IgD-negative memory B cell (primary cell): ENCODE measurements around the gene PLCB3. TPM values are rescaled to one million over a fixed set of nuclear protein-coding genes. Genes with fewer than 3 reads are reported as not detected.

Experiments used
- H3K27ac Mint-ChIP-seq, 3 donors: one replicate each; pipeline ENCODE4 v1.8.0; 2020 to 2022; ENCODE audit warnings: mild to moderate bottlenecking in 3 of 3, mixed read lengths in 3 of 3, moderate library complexity in 1 of 3
- H3K27me3 Mint-ChIP-seq: one replicate; pipeline ENCODE4 v1.8.0; 2021; ENCODE audit warnings: mixed read lengths
- H3K36me3 Mint-ChIP-seq: one replicate; pipeline ENCODE4 v1.8.0; 2020; ENCODE audit warnings: mild to moderate bottlenecking, mixed read lengths
- H3K4me1 Mint-ChIP-seq, 3 donors: one replicate each; pipeline ENCODE4 v1.8.0; 2020 to 2022; ENCODE audit warnings: mixed read lengths in 3 of 3, mild to moderate bottlenecking in 1 of 3
- H3K4me3 Mint-ChIP-seq, 4 donors: one replicate each; pipeline ENCODE4 v1.8.0; 2020 to 2022; ENCODE audit warnings: mild to moderate bottlenecking in 4 of 4, mixed read lengths in 4 of 4, moderate library complexity in 3 of 4
- H3K9me3 Mint-ChIP-seq, 3 donors: one replicate each; pipeline ENCODE4 v1.8.0; 2020 to 2021; ENCODE audit warnings: mixed read lengths in 3 of 3, mild to moderate bottlenecking in 1 of 3
- polyA plus RNA-seq: library from polyadenylated mRNA; unstranded; fragments of 300-500 nt; fragmentation: Illumina TruSeq; gene quantifications from one replicate; pipeline ENCODE4 v1.2.3, GENCODE V29; 2021

PLCB3 gene
- polyA plus RNA-seq, 1 donor from 2014 or later = 0.33 TPM

DNA sequence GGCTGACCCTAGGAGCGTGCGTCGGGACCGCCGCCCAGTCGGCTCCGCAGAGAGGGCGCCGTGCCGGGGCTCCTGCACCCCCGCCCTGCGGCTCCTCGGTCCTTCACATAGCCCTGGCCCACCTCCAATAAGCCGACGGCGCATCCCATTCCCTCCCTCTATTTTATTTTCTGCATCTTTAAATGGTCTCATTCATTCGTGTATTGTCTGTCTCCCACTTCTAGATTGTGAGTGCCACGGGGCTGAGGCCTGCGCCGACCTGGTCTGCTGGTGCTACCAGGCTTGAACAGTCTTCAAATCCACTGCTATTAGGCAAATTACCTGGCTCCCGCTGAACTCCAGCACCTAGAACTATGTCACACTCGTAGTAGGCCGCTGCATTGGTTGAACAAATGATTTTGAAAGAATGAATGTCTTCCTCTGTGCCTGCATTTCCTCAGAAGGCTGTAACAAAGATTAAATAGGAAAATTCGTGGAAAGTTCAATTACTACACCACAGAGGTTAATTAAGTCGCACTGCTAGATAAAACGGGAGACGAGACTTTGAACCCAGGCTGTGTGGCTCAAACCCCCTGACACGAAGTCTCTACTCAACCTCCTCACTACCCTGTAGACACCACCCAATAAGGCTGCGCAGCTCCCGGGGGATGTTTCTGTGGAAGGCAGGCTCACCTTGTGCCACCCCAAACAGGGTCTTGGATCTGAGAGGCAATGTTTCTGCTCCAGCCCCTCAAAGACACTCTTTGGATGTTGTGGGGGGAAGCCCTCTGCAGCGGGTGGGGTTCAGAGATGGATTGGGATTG, 3.4 kb upstream of the PLCB3 start:
- Mint-ChIP-seq H3K4me3 (peak overlapping the region; percentile 67 to 91 (median 82)), H3K36me3 (no peaks in the 10 kb centered on the region), H3K9me3 (no peaks in the 10 kb centered on the region), H3K27me3 (no peaks in the 10 kb centered on the region), H3K4me1 (peaks cover 0 to 17% (median 11%) of the 10 kb centered on the region in 3 donors), H3K27ac (peak overlapping the region; percentile 76 to 86 (median 77))

DNA sequence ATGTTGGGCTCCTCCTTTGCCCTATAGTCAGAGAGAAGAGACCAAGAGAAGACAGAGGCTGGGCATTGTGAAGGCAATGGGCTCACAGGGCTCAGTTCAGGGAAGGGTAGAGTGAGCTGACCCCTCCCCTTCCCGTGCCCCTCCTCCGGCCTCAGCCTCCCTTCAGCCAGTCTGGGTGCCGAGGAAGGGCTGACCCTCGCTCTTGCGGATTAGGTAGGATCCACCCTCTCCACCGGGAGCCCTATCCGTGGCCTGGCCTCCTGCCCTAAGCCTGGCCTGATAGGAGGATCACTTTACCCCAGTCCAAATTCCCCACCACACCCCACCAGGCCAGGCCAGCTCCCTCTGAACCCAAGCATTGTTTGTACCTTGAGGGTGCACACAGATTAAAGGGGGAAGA, 2.8 kb upstream of the PLCB3 start:
- H3K9me3 Mint-ChIP-seq = no peaks in the 10 kb centered on the region
- peak overlapping the region in 3 of 4 donors; percentile 67 to 91 (median 77) for H3K4me3 Mint-ChIP-seq
- H3K27ac Mint-ChIP-seq = peak overlapping the region in 2 of 3 donors; percentile 13 to 76
- H3K4me1 Mint-ChIP-seq = peaks cover 0 to 11% (median 11%) of the 10 kb centered on the region in 3 donors
- no peaks in the 10 kb centered on the region for H3K27me3 Mint-ChIP-seq
- no peaks in the 10 kb centered on the region for H3K36me3 Mint-ChIP-seq

DNA sequence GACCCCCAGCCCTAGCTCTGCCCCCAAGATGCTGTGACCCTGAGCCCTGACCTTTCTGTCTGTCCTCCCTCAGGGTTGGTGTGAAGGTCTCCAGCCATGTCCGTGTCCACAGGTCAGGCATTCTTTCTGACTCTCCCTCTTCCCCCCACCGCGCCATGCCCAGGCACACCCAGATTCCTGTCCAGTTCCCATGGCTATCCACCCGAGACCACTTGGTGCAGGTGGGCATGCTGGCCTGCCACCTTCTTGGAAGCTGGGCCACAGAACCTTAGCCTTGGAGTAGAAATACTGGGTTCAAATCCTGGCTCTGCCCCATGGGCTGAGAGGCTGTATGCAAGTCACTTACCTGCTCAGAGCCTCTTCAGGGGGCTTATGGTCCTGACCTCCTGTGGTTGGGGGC, 2.3 kb upstream of the PLCB3 start:
- Mint-ChIP-seq H3K36me3 (no peaks in the 10 kb centered on the region), H3K27ac (peak overlapping the region in 1 of 3 donors; percentile 59), H3K9me3 (no peaks in the 10 kb centered on the region), H3K4me1 (peaks cover 0 to 11% (median 10%) of the 10 kb centered on the region in 3 donors), H3K4me3 (peak overlapping the region in 1 of 4 donors; percentile 91), H3K27me3 (no peaks in the 10 kb centered on the region)

DNA sequence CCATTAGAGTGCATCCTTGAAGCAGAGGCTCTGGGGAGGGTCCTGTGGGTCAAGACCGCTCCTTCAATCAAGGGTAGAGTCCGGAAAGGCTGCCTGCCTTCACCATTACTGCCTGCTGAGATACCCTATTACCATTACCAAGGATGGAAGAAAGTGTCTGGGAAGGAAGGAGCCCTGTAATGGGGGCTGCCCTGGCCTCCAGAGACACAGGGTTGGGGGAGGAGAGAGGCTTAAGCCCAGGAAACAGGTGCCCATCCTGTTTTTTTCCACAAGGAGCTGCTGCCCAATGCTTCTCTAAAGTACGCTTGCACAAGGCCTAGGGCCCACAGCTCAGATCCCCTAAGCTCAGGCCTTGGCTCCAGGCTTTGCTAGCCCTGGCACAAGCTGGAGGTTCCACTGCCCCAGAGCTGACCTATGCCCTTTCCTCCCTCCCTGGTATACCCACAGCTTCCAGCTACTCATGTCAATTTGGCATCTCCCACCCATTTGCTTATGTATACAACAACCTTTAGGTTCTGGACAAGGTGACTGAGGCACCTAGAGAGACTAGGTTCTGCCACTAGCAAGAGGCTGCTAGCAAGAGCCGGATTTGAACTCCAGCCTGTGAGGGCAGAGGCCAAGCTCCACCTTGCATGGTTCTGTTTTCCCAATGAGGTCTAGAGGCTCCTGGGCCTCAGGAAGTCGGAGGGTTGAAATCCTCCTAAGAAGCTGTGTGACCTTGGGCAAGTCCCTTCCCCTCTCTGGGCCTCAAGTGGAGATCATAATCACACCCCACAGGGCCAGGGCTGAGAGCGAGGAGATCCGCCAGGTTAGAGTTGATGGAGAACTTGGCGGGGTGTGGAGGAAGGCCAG, 1.5 kb upstream of the PLCB3 start:
- H3K4me1 Mint-ChIP-seq = peaks cover 0 to 11% (median 10%) of the 10 kb centered on the region in 3 donors
- H3K27ac Mint-ChIP-seq = peak overlapping the region in 2 of 3 donors; percentile 59 to 73

DNA sequence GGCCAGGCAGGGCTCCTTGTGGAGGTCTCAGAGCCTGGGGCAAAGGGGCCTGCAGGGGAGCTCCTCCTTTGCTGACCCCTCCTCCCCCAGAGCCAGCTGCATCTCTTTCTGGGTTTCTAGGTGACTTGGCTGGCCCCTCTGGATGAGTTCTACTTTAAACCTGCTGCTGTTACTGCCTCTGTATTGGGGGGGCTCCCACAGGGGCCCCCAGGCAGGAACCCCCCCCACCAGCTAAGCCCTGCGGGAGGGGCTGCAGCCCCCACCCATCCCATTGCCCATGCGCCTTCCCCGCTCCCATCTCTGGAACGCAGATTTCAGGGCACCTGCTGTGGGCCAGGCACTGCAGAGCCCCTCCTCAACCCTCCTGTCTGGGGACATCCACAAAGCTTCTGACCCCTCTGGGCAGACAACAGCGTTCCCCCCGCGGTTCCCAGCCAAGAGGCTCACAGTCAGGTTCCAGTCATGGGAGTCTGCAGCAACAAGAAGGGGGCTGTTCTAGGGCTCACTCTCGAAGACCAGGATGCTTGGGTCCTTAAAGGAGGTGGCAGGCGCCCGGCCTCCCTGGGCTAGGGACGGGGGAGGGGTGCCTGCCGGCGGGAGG, 815 bp upstream of the PLCB3 start:
- Mint-ChIP-seq H3K9me3 (no peaks in the 10 kb centered on the region), H3K27ac (peak overlapping the region in 2 of 3 donors; percentile 59 to 73), H3K4me1 (peaks cover 0 to 11% (median 10%) of the 10 kb centered on the region in 3 donors), H3K36me3 (no peaks in the 10 kb centered on the region), H3K4me3 (peak overlapping the region in 3 of 4 donors; percentile 91 to 92 (median 91)), H3K27me3 (no peaks in the 10 kb centered on the region)

More for the DNA sequence above, 1.5 kb upstream of the PLCB3 start:
- no peaks in the 10 kb centered on the region for H3K27me3 Mint-ChIP-seq
- H3K36me3 Mint-ChIP-seq = no peaks in the 10 kb centered on the region
- H3K9me3 Mint-ChIP-seq = no peaks in the 10 kb centered on the region
- H3K4me3 Mint-ChIP-seq = peak overlapping the region; percentile 26 to 91 (median 70)

DNA sequence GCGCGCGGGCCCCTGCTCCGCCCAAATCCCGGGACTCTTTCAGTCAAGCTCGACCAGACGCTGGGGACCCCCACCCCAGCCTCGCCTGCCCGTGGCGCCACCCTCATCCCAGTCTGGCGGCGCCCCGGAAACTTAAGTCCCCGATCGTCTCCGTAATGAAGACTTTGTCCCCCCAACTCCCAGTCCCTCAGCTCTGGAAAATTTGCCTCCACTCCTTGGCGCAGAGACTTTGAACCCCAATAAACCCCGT, 348 bp downstream of the PLCB3 start:
- Mint-ChIP-seq H3K9me3 (no peaks in the 10 kb centered on the region), H3K4me1 (peaks cover 0 to 8% (median 8%) of the 10 kb centered on the region in 3 donors), H3K27me3 (no peaks in the 10 kb centered on the region), H3K36me3 (no peaks in the 10 kb centered on the region), H3K4me3 (peak overlapping the region; percentile 70 to 94 (median 86)), H3K27ac (peak overlapping the region in 1 of 3 donors; percentile 34)

DNA sequence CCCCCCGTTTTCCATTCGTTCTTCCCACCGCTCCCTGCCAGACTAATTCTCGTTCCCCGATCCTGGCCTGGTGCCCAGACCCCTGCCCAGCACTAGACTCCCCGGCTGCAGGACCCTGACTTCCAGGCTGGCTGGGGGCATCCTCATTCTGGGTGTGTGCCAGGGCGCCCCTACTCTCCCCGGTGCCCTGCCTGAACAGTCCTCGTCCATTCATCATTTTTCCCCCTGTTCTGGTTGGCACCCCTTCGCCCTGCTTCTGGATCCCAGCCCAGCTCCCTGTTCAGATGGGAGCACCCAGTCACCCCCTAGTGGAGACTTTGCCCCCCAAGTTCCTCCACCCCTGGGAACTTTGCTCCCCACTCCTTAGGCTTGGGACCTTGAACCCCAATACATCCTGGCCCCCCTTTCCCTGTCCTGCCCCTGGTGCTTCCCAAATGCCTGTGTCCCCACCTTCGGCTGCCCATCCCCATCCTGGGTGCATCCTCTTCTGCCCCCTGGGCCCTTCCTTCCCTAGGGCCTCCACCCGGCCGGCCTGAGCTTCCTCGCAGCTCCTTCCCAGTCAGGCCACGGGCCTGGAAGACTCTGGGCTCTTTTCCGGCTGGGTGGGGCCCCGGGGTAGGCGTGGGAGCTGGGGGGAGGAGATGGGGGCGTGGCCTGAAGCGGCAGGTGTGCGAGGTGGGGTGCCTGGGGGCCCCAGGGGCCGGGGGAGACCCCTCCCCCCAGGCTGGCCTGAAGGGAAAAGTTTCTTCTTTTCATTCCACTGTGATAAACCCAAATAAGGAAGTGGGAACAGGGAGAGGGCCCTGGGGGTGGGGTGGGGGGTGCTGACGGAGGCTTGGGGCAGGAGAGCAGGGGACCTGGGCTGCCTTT, 908 bp downstream of the PLCB3 start:
- peak overlapping the region; percentile 70 to 94 (median 86) for H3K4me3 Mint-ChIP-seq
- H3K36me3 Mint-ChIP-seq = no peaks in the 10 kb centered on the region
- no peaks in the 10 kb centered on the region for H3K9me3 Mint-ChIP-seq
- H3K4me1 Mint-ChIP-seq = peaks cover 0 to 8% (median 8%) of the 10 kb centered on the region in 3 donors
- H3K27ac Mint-ChIP-seq = peak overlapping the region in 1 of 3 donors; percentile 34
- H3K27me3 Mint-ChIP-seq = no peaks in the 10 kb centered on the region

DNA sequence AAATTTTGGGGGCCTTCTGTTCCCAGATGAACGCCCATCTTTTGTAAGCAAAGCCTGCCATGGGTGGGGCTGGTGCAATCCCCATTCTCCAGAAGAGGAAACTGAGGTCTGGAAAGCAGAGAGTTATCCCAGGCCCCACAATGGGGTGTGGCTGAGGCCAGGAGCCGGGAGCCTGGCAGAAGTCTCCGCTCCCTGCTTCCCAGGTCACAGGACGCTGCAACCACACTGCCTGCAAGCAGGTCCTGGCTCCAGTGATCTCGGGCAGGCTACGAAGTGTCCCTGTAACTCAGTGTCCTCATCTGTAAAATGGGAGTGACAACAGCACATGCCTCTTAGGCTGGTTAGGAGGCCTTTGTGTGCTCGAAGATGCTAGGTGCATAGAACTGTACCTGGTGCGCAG, 1.7 kb downstream of the PLCB3 start:
- Mint-ChIP-seq H3K4me3 (peak overlapping the region in 3 of 4 donors; percentile 21 to 59 (median 28)), H3K9me3 (no peaks in the 10 kb centered on the region), H3K36me3 (no peaks in the 10 kb centered on the region), H3K27ac (no peak overlapping the region), H3K4me1 (peaks cover 0 to 8% (median 5%) of the 10 kb centered on the region in 3 donors), H3K27me3 (no peaks in the 10 kb centered on the region)

DNA sequence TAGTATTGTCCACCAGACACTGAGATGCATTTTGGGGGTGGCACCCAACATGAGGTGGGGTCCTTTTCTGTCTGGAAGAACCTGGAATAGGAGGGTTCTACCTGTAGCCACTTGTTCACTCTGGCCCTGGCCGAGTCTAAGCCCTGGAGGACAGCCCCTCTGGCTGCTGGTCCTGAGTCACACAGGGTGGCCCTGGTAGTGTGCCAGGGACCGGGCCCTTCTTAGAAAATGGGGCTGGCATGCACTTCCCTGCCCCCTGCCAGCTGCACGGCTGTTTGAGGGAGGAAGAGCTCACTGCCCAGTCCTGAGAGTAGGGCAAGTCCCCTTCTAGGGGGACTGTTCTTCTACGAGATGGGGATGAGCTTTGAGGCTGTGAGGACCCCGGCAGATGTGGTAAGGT, 2.2 kb downstream of the PLCB3 start:
- Mint-ChIP-seq H3K4me3 (peak overlapping the region in 1 of 4 donors; percentile 59), H3K9me3 (no peaks in the 10 kb centered on the region), H3K4me1 (peaks cover 0 to 8% (median 5%) of the 10 kb centered on the region in 3 donors), H3K27ac (no peak overlapping the region), H3K27me3 (no peaks in the 10 kb centered on the region), H3K36me3 (no peaks in the 10 kb centered on the region)

DNA sequence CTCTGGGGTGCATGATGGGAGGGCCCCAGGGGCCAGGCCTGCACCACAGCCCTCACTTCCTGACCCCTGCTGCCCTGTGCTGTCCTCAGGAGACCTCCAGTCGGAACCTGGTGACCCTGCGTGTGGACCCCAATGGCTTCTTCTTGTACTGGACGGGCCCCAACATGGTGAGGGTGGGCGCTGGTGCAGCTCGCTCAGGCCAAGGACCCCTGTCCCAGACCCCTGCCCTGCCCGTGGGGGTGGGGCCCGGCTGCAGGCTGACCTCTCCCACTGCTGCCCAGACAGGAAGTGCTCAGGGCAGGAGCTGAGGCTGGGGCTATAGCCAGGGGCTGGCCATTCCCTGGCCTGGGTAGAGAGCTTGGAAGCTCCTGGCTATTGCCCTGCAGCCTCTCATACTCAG, 3.0 kb downstream of the PLCB3 start:
- Mint-ChIP-seq H3K27ac (no peak overlapping the region), H3K4me3 (peak overlapping the region in 1 of 4 donors; percentile 59), H3K36me3 (no peaks in the 10 kb centered on the region), H3K27me3 (no peaks in the 10 kb centered on the region), H3K9me3 (no peaks in the 10 kb centered on the region), H3K4me1 (peaks cover 0 to 8% (median 5%) of the 10 kb centered on the region in 3 donors)

DNA sequence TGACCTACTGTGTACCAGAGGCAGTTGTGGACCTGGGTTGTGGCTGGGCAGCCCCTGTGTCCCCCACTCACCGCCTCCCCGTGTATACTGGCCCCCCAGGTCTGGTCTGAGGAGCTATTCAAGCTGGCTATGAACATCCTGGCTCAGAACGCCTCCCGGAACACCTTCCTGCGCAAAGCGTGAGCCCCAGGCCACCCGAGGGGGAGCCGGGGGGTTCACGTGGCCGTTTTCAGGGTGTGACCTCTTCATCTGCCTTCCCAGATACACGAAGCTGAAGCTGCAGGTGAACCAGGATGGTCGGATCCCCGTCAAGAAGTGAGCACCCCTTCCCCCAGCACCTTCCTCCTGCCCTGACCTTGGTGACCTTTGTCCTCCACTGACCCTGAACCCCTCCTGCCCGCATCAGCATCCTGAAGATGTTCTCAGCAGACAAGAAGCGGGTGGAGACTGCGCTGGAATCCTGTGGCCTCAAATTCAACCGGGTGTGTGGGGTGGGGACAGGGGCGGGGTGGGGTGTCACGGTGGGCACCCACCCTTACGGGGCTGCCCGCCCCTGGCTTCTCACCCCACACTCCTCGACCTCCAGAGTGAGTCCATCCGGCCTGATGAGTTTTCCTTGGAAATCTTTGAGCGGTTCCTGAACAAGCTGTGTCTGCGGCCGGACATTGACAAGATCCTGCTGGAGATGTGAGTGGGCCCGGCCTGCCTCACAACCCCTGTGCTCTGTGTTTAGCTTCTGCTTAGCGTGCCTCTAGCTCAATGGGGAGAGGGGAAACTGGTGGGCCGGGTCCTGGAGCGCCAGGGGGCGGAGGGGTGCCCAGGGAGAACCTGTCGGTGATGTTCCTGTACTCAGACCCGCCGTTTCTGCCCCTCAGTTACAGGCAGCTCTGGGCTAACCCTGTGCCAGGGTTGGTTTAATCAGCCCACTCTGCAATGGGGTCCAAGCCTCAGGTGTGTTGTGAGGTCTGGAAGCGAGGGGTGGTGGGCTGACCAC, 4.1 kb downstream of the PLCB3 start:
- H3K36me3 Mint-ChIP-seq = no peaks in the 10 kb centered on the region
- no peaks in the 10 kb centered on the region for H3K9me3 Mint-ChIP-seq
- no peak overlapping the region for H3K4me3 Mint-ChIP-seq
- H3K27me3 Mint-ChIP-seq = no peaks in the 10 kb centered on the region
- peaks cover 0 to 12% (median 8%) of the 10 kb centered on the region in 3 donors for H3K4me1 Mint-ChIP-seq
- H3K27ac Mint-ChIP-seq = no peak overlapping the region

DNA sequence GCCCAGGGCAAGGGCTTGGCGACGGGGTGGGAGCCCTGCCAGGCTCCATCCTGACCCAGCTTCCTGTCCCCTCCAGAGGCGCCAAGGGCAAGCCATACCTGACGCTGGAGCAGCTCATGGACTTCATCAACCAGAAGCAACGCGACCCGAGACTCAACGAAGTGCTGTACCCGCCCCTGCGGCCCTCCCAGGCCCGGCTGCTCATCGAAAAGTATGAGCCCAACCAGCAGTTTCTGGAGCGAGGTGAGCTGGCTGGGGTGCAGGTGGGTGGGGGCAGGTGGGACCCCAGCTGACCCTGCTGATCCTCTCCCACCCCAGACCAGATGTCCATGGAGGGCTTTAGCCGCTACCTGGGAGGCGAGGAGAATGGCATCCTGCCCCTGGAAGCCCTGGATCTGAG, 5.0 kb downstream of the PLCB3 start:
- Mint-ChIP-seq H3K9me3 (no peaks in the 10 kb centered on the region), H3K27ac (no peak overlapping the region), H3K27me3 (no peaks in the 10 kb centered on the region), H3K36me3 (no peaks in the 10 kb centered on the region), H3K4me3 (no peak overlapping the region), H3K4me1 (peaks cover 0 to 11% (median 8%) of the 10 kb centered on the region in 3 donors)

DNA sequence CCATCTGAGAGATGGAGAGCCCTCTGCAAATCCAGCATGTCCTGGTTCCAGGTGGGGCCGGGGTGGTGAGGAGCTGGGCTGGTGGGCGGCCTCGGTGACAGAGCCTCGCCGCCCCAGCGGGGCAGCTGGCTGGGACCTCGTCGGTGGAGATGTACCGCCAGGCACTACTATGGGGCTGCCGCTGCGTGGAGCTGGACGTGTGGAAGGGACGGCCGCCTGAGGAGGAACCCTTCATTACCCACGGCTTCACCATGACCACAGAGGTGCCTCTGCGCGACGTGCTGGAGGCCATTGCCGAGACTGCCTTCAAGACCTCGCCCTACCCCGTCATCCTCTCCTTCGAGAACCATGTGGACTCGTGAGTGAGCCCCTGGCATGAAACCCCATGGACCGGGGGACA, 7.0 kb downstream of the PLCB3 start:
- Mint-ChIP-seq H3K36me3 (peaks cover 2% of the 10 kb centered on the region), H3K27ac (no peak overlapping the region), H3K4me3 (no peak overlapping the region), H3K4me1 (peaks cover 0 to 7% (median 3%) of the 10 kb centered on the region in 3 donors), H3K27me3 (no peaks in the 10 kb centered on the region), H3K9me3 (no peaks in the 10 kb centered on the region)
